AG08395 (cell line): ENCODE measurements around the gene SPPL2C.

Source experiments
- DNase-seq: peaks from one replicate; pipeline ENCODE4 v3.0.0; 2012; ENCODE audit warnings: mixed read lengths, low spot score

Gene SPPL2C

GRCh38 chr17:45844695-45845375 lies at the start of gene SPPL2C:
Gene SPPL2C, plus strand, starts transcription at chr17:45844881. Its CDS starts 26 bp downstream, at chr17:45844907.
- no peak for DNase-seq

- no peak for DNase-seq
Measured at GRCh38 chr17:45800816-45801215, 43.9 kb upstream of the SPPL2C start.

GRCh38 chr17:45801421-45801820 lies 43.3 kb upstream of the SPPL2C start:
- no peak for DNase-seq

GRCh38 chr17:45808845-45809244 lies 35.8 kb upstream of the SPPL2C start:
- no peak for DNase-seq

- DNase-seq = no peak
Measured at GRCh38 chr17:45809499-45809898, 35.2 kb upstream of the SPPL2C start.

- no peak for DNase-seq
Measured at GRCh38 chr17:45812102-45812501, 32.6 kb upstream of the SPPL2C start.

GRCh38 chr17:45813048-45813725 lies 31.5 kb upstream of the SPPL2C start:
- no peak for DNase-seq

GRCh38 chr17:45814622-45815606 lies 29.8 kb upstream of the SPPL2C start:
- DNase-seq = no peak

GRCh38 chr17:45815752-45816151 lies 28.9 kb upstream of the SPPL2C start:
- no peak for DNase-seq

GRCh38 chr17:45818041-45818440 lies 26.6 kb upstream of the SPPL2C start:
- no peak for DNase-seq

- DNase-seq = no peak
Measured at GRCh38 chr17:45818699-45819098, 26.0 kb upstream of the SPPL2C start.

- DNase-seq = no peak
Measured at GRCh38 chr17:45819632-45820031, 25.0 kb upstream of the SPPL2C start.

- DNase-seq = no peak
Measured at GRCh38 chr17:45820052-45820780, 24.5 kb upstream of the SPPL2C start.

GRCh38 chr17:45821147-45821546 lies 23.5 kb upstream of the SPPL2C start:
- no peak for DNase-seq

GRCh38 chr17:45823598-45823997 lies 21.1 kb upstream of the SPPL2C start:
- DNase-seq = no peak

- no peak for DNase-seq
Measured at GRCh38 chr17:45824475-45824874, 20.2 kb upstream of the SPPL2C start.

- DNase-seq = no peak
Measured at GRCh38 chr17:45824901-45825492, 19.7 kb upstream of the SPPL2C start.

- no peak for DNase-seq
Measured at GRCh38 chr17:45825792-45826191, 18.9 kb upstream of the SPPL2C start.

- no peak for DNase-seq
Measured at GRCh38 chr17:45826919-45827588, 17.6 kb upstream of the SPPL2C start.

- no peak for DNase-seq
Measured at GRCh38 chr17:45828171-45828570, 16.5 kb upstream of the SPPL2C start.

- DNase-seq = peak; percentile 43
Measured at GRCh38 chr17:45828582-45829133, 16.0 kb upstream of the SPPL2C start.
